ENCODE results near the gene INHBE. TPM values are rescaled to one million over a fixed set of nuclear protein-coding genes. Genes with fewer than 3 reads are reported as not detected.
"Not testable (repeated sequence)": the region's sequence is repeated elsewhere in the genome, so short reads cannot be mapped to it uniquely, and the experiment has no call there.

INHBE gene, protein sequence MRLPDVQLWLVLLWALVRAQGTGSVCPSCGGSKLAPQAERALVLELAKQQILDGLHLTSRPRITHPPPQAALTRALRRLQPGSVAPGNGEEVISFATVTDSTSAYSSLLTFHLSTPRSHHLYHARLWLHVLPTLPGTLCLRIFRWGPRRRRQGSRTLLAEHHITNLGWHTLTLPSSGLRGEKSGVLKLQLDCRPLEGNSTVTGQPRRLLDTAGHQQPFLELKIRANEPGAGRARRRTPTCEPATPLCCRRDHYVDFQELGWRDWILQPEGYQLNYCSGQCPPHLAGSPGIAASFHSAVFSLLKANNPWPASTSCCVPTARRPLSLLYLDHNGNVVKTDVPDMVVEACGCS
- 1 to 10 TPM in 9 of 10 donors, under 1 TPM in 1; 0.83 to 4.6 (median 2.3) TPM for polyA plus RNA-seq (ENCODE audit: insufficient read length in 10 of 10)
- long read RNA-seq, donor 1, partial matches to known transcripts, result 0 of 3 reads
- long read RNA-seq, donor 1, other reads (novel, unspliced or antisense), result 0 of 3 reads
- long read RNA-seq, donor 2, result 0 reads
- long read RNA-seq, donor 3, result 0 reads
- long read RNA-seq, donor 4, partial matches to known transcripts, result 0 of 3 reads
- long read RNA-seq, donor 4, other reads (novel, unspliced or antisense), result 0 of 3 reads
- long read RNA-seq, donor 5, partial matches to known transcripts, result 0 of 3 reads
- long read RNA-seq, donor 5, other reads (novel, unspliced or antisense), result 0 of 3 reads
- long read RNA-seq, donor 6, partial matches to known transcripts, result 0 of 1 reads
- long read RNA-seq, donor 6, other reads (novel, unspliced or antisense), result 0 of 1 reads
- long read RNA-seq, donor 7, result 0 reads
- long read RNA-seq, donor 8, result 0 reads
- long read RNA-seq, donor 9, partial matches to known transcripts, result 0 of 1 reads
- long read RNA-seq, donor 9, other reads (novel, unspliced or antisense), result 0 of 1 reads

DNA sequence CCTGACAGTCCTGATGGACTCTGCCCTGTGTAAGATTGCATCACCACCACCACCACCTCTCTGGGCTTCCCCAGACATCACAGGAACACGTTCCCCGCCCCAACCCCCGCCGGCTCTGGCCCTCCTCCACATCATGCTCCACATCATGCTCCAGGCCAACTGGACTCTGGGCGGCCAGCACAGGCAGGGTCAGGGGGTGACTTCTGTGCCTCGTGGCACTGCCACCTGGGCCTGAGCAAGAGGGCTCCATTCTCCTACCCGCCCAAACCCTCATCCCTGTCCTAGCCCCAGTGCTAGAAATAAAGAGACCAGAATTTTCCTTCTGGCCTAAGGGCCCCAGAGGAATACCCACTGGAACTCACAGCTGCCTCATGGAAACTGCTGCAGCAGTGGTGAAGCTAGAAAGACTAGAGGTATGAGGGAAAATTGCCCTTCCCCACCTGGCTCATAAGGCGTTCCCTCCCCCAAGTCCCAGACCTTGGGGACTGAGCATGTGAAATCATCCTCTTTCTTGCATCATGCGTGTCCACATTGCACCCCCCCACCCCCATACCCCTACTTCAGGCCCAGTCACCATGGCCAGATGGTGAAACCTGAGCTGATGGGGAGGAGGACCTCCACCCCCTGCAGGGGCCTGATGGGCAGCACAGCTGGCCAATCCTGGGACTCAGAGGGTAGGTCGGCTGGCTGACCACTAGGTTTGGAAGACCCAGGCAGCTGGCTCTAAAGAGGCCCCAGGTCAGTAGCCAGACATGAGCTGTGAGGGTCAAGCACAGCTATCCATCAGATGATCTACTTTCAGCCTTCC, at the start of gene INHBE:
TSS of gene INHBE (plus strand) at position 742 of the 808 bp plus-strand sequence. CDS start 230 bp downstream, outside the sequence.
- DNase-seq, result peak in 2 of 3 donors; percentile 60 to 88

DNA sequence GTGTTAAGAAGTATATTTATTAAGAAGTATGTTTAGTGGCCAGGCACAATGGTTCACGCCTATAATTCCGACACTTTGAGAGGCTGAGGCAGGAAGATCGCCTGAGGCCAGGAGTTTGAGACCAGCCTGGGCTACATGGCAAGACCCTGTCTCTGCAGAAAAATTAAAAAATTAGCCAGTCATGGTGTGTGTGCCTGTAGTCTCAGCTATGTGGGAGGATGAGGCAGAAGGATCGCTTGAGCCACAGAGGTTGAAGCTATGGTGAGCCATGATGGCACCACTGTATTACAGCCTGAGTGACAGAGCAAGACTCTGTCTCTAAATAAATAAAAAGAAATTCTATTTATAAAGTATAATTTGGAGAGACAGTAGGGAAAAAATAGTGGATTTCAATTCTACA, 44.6 kb upstream of the INHBE start:
- no peak for DNase-seq

DNA sequence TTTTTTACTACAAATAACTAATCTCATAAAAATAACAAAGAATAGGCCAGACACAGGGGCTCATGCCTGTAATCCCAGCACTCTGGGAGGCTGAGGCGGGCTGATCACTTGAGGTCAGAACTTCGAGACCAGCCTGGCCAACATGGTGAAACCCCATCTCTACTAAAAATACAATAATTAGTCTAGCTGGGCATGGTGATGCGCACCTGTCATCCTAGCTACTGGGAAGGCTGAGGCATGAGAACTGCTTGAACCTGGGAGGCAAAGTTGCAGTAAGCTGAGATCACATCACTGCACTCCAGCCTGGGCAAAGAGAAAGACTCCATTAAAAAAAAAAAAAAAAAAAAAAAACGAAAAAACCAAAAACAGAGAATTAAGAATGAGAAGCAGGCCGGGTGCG, 40.9 kb upstream of the INHBE start:
- DNase-seq, result not testable (repeated sequence)

DNA sequence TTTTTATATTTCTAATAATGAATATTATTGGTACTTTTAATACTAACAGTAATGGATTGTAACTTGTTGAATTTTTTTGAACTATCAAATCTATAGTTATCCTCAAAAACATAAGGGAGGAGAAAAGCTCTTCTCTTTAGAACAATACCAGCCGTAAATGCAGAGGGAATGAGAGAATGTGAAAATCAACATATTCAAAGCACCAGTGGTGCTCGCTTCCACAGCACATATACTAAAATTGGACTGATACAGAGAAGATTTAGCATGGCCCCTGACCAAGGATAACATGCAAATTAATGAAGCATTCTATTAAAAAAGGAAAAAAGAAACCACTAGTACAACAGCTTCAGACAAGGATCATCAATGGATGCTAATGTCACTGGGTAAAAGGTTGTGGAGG, 40.0 kb upstream of the INHBE start:
- no peak for DNase-seq

DNA sequence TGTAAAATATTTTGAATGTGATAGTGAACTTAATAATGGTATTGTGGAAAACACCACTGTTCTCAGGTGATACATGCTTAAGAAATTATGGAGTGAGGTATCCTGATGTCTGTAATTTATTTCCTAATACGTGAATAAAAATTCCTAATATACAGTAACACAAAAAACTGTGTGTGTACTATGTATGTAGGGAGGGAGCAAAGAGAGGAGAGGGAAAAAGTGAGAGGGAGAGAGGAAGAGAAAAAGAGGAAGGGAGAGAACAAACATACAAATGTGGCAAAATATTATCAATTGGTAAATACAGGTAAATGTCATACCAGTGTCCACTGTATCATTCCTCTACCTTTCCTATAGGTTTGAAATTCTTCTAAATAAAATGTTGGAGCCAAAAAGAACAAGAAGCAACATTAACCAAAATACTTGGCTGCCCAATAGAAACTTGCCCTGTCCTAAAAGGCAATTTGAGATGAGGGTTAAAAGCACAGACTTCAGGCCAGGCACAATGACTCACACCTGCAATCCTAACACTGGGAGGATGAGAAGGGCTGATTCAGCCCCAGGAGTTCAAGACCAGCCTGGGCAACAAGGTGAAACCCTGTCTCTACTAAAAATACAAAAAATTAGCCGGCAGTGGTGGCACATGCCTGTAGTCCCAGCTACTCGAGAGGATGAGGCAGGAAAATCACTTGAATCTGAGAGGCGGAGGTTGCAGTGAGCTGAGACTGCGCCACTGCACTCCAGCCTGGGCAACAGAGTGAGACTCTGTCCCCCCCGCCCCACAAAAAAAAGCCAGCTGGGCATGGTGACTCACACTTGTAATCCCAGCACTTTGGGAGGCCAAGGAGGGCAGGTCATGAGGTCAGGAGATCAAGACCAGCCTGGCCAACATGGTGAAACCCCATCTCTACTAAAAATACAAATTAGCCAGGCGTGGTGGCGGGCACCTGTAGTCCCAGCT, 38.8 kb upstream of the INHBE start:
- no peak for DNase-seq

DNA sequence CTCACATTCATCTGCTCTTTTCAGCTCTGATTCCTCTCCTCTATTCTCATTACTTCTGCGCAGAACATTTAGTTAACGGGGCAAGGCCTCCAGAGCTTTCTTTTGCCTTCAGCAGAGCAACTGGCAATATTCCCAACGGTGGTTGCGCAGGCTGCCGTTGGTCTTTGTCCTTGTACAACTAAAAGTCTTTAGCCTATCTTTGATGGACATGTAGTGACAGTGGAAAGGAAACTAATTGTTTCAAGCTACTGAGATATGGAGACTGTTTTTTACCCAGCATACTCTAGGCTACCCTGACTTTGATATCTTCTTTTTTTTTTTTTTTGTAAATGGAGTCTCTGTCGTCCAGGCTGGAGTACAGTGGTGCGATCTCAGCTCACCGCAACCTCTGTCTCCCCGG, 36.9 kb upstream of the INHBE start:
- DNase-seq, result no peak

DNA sequence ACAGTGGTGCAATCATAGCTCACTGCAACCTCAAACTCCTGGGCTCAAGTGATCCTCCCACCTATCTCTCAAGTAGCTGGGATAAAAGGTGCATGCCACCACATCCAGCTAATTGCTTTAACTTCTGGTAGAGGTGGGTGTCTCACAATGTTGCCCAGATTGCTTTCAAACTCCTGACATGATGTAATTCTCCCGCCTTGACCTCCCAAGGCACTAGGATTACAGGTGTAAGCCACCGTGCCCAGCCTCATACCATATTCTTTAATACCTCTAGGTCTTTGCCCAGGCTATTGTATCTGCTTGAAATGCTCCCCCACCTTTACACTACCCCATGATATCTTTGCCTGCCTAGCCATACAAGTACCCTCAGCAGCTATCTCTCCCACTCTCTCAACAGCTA, 35.6 kb upstream of the INHBE start:
- no peak for DNase-seq

DNA sequence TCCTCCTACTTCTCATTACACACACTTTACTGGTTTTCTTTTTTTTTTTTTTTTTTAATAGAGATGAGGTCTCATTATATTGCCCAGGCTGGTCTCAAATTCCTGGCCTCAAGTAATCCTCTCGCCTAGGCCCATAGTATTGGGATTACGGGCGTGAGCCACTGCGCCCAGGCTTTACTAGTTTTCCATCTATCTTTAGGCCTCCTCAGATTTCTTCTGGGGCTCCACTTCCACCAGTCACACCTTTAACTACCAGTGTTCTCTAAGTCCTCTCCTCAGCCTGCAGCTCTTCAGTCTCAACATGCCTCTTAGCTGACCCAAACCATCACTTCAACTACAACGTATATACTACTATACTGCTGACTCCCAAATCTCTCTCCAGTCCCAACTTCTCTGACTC, 34.6 kb upstream of the INHBE start:
- no peak for DNase-seq

DNA sequence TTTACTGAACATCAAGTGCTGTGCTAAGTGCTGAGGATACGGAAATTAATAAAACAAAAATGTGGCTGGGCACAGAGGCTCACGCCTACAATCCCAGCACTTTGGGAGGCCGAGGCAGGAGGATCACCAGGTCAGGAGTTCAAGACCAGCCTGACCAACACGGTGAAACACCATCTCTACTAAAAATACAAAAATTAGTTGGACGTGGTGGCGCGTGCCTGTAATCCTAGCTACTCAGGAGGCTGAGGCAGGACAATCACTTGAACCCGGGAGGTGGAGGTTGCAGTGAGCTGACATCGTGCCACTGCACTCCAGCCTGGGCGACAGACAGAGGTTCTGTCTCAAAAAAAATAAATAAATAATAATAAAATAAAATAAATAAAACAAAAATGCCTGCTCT, 28.2 kb upstream of the INHBE start:
- DNase-seq, result not testable (repeated sequence)

DNA sequence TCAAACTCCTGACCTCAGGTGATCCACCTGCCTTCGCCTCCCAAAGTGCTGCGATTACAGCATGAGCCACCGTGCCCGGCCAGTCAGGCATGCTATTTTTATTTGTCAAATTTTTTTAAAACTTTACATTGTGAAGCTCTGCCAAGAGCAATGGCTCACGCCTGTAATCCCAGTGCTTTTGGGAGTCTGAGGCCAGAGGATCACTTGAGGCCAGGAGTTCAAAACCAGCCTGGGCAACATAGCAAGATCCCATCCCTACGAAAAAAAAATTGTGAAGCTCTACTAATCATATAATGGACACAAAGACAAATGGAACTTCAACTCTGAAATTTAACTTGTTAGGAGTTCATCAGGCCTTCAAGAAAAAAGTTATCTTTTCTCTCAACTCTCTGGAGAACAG, 26.1 kb upstream of the INHBE start:
- no peak for DNase-seq

DNA sequence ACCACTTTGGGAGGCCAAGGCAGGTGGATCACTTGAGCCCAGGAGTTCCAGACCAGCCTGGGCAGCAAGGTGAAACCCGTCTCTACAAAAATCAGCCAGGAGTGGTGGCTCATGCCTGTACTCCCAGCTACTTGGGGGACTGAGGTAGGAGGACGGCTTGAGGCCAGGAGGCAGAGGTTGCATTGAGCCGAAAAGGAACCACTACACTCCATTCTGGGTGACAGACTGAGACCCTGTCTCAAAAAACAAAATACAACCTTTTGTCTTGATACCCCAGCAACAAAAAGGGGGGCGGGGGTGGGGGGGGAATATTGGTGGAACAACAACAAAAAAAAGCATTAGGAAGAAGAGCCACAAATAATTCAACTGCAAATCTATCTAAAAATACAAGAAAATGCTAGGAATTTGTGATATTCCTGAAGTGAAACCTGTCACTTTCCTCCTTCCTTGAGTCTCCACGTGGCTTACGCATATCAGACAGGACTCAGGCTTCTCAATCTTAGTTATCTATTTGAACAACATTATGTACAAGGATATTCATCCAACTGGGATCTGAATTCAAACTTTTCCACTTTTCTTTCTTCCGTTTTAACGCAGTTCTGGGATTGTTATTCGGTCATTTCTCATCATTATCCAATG, 25.5 kb upstream of the INHBE start:
- DNase-seq, result peak; percentile 23 to 27 (median 23)

DNA sequence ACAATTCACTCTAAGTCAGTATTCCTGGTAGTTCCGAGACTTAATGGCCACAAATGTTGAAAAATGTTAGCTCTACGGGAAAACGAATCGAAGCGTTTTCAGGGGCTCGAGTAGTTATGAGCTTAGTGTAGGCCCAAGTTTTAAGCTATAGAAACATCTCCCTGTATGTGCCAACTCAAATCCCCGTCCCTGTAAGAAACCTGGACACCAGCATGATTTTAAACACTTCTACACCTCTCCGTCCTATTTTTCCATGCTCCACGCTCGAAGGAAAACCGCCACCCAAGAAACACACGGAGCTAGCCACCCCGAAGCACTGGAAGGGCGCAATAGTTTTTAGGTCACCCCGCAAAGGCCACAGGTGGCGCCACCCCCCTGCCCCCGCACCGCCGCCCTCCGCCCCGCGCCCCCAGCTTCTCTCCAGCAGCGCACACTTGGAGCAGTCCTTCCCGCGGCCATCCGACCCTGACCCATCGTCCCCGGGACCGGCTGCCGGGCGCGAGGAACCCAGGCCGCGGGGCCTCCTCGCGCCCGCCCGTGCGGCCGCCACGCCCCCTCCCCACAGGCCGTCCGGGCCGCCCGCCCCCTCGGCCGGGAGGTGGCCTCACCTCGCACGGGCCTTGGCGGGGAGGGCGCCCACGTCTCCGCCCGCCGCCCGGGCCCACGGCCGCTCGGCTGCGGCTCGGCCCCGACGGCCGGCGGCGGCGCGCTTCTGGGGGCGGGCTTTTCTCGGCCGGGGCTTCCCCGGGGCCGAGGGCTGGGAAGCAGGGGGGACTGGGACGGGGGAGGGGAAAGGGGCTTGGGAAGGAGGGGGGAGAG, 24.8 kb upstream of the INHBE start:
- DNase-seq, result peak in 2 of 3 donors; percentile 32 to 81

DNA sequence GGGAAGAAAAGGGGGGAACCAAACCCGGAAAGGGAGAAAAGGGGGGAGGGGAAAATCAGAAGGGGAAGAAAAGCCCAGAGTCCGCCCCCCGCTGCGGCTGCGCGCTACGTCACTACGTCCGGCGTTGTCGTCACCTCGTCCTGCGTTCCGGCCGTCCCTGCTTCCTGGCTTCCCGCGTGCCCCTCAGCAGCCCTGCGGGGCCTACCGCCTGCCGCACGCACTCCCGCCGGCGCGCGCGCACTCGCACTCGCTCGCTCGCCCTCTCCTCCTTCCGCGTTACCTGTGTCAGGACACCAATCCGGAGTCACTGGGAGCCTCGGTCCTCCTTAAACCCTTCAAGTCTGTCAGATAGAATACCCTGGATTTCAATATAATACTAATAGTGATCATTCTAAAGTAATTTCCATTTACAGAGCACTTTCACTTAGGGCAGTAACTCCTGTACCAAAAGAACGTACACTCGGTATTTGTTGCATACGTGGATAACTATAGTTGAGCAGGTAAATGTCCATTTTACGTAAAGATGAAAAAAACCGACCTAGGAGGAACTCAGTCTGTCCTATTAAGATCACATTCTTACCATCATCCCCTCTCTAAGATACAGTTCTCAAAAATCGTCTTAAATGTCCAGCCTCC, 24.1 kb upstream of the INHBE start, which contains the start of gene R3HDM2:
TSS of gene R3HDM2 (minus strand) at position 113 of the 636 bp plus-strand sequence. CDS start 120,615 bp downstream, outside the sequence.
- DNase-seq, result peak; percentile 93 to 98 (median 97)

DNA sequence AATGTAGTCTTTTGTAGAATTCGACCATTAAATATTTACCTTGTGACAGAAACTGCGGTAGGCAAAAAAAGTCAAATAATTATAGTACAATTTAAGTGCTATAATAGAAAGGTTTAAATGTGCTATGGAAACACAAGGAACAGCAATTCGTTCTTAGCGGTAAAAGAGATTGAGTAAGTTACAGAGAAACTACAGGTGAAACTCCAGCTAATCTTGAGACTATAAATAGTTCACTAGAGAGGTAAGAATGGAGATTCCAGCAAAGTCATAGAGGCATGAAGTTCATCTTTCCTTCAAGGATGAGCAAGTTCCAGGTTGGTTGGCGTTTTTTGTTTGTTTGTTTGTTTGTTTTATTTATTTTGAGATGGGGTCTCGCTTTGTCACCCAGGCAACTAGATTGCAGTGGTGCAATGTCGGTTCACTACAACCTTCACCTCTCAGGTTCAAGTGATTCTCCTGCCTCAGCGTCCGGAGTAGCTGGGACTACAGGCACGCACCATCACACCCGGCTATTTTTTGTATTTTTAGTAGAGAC, 23.4 kb upstream of the INHBE start:
- no peak for DNase-seq

DNA sequence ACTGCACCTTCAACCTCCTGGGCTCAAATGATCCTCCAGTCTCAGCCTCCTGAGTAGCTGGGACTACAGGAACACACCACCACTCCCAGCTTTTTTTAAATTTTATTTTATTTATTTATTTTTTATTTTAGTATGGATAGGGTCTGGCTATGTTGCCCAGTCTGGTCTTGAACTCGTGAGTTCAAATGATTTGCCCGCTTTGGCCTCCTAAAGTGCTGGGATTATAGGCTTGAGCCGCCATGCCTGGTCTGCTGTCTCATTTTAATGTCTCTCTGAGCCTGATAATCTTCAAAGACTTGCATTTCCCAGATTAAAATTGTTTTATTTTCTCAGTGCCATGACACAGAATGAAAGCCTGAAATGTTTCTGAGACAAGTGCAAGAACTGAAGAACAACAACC, 21.7 kb upstream of the INHBE start:
- DNase-seq, result no peak

DNA sequence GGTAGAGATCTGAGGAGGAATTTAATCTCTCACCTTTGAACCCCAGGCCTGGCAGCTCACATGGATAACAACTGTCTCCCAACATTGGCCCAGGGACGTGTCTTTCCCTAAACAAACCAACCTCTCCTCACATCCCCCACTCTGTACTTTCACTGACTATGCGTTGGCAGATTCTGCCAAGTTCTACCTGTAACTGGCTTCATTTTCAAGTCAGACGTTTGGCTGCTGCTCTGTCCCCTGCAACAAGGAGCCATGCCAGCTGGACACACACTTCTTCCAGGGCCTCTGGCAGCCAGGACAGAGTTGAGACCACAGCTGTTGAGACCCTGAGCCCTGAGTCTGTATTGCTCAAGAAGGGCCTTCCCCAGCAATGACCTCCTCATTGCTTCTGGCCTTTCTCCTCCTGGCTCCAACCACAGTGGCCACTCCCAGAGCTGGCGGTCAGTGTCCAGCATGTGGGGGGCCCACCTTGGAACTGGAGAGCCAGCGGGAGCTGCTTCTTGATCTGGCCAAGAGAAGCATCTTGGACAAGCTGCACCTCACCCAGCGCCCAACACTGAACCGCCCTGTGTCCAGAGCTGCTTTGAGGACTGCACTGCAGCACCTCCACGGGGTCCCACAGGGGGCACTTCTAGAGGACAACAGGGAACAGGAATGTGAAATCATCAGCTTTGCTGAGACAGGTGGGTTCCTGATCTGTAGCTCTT, 20.4 kb upstream of the INHBE start, which contains the start of gene INHBC:
TSS of gene INHBC (plus strand) at position 268 of the 707 bp plus-strand sequence. CDS start at position 371, 103 bp downstream.
- peak in 1 of 3 donors; percentile 22 for DNase-seq

DNA sequence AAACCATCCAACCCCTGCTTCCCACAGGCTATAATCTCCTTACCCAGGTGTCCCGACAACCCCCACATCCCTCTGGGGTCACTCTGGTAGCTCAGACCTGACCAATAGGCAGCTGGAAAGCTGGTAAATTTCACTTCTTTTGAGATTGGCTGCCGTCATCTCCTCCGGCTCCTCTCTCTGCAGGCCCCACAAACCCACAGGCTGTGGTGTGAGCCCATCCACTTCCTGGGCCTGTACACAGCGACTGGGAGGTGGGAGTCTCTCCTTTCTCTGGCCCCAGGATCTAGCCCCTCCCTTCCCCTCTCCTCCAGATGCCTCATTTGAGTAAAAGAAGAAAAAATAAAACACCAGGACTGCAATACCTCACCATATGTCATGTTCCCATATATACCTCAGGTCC, 19.8 kb upstream of the INHBE start:
- DNase-seq, result peak in 1 of 3 donors; percentile 37

Data from muscle of back (tissue), 13 donors.